Keratinocyte (primary cell): ENCODE results near the gene PAM16.

ENCODE experiments used
- CTCF ChIP-seq, 3 experiments: IDR thresholded peaks in 1 of 3; conservative IDR thresholded peaks in 1 of 3; optimal IDR thresholded peaks in 1 of 3; 2 replicates in 2 of 3; 3 replicates in 1 of 3; pipeline versions ENCODE3 to v1.5.1; 2011; ENCODE audit warnings: low read length in 3 of 3, mild to moderate bottlenecking in 3 of 3, moderate library complexity in 2 of 3, control low read depth in 1 of 3, inconsistent platforms in 1 of 3; ENCODE audit not compliant: insufficient read depth in 2 of 3; ENCODE audit errors: extremely low read depth in 1 of 3
- EZH2 ChIP-seq: IDR thresholded peaks from one replicate; pipeline ENCODE4 v1.6.1; 2012; ENCODE audit warnings: inconsistent platforms, mild to moderate bottlenecking, low read length, moderate library complexity

GRCh38 chr16:4351880-4352279 lies 759 bp upstream of the PAM16 start:
- TF ChIP-seq CTCF (optimal IDR thresholded peaks at IDR 0.05 in 1 of 3, IDR thresholded peaks at IDR 0.05 in 1 of 3, conservative IDR thresholded peaks at IDR 0.05 in 1 of 3; ENCODE audit: extremely low read depth in 1 of 3, insufficient read depth in 2 of 3, low read length in 3 of 3) (no peak), EZH2 (no peak)
